Activated naive CD8-positive, alpha-beta T cell treated with anti-CD3 and anti-CD28 coated beads, Interleukin-2, amount 50 U/mL, for 24 hours (primary cell): Measurements from ENCODE around the gene PRRX2.
"Not testable (repeated sequence)": the region's sequence is repeated elsewhere in the genome, so short reads cannot be mapped to it uniquely, and the experiment has no call there.

Experiments
- ATAC-seq: fragments of 150-1000 bp; cut with Tn5 transposase; one replicate; pipeline ENCODE4 v1.10.0; 2021
- DNase-seq: peaks from one replicate; pipeline ENCODE4 v3.0.0; 2021
- H3K27ac Mint-ChIP-seq: one replicate; pipeline ENCODE4 v1.8.0; 2021; ENCODE audit warnings: mild to moderate bottlenecking, mixed read lengths
- H3K27me3 Mint-ChIP-seq: one replicate; pipeline ENCODE4 v1.8.0; 2021; ENCODE audit warnings: mixed read lengths
- H3K36me3 Mint-ChIP-seq: one replicate; pipeline ENCODE4 v1.8.0; 2021; ENCODE audit warnings: low read depth, mixed read lengths
- H3K4me1 Mint-ChIP-seq: one replicate; pipeline ENCODE4 v1.8.0; 2021; ENCODE audit warnings: mixed read lengths
- H3K4me3 Mint-ChIP-seq: one replicate; pipeline ENCODE4 v1.8.0; 2021; ENCODE audit warnings: mild to moderate bottlenecking, moderate library complexity, mixed read lengths
- H3K9me3 Mint-ChIP-seq: one replicate; pipeline ENCODE4 v1.8.0; 2021; ENCODE audit warnings: mixed read lengths

PRRX2 gene

DNA sequence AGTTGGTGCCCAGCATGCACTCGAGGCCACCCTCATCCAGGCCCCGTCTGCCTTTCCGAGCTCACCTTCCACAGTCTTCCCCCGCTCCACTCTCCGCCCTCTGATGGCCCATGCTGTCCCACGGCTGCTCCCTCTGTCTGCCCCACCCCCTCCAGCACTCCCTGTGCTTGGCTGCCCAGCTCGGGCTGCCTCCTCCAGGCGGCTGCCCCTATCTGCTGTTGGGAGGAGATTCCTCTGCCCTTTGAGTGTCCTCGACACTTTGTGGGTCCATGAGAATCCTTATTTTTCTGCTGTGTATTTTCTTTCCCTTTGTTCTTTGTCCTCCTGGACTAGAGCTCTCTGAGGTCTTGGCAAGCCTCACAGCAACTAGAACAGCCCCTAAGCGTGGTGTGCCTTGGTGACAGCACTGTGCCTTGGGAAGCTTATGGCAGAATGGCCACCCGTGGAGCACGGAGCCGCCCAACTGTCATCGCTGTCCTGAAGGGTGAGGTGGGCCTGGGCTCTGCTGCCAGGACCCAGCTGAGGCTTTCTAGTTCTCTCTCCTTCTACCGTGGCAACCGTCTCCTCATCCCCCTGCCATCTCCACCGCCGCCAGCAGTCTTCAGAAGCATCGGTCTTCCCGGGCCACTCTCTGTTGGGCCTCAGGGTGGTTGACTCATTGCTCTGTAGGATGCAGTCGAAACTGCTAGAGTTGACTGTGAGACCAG is 34.3 kb upstream of the PRRX2 start:
- Mint-ChIP-seq H3K27ac (peak overlapping the region; percentile 60), H3K36me3 (peaks cover 45% of the 10 kb centered on the region), H3K4me1 (peaks cover 59% of the 10 kb centered on the region), H3K27me3 (no peaks in the 10 kb centered on the region), H3K4me3 (no peak overlapping the region), H3K9me3 (no peaks in the 10 kb centered on the region)
- DNase-seq (no peak), ATAC-seq (no peak)

DNA sequence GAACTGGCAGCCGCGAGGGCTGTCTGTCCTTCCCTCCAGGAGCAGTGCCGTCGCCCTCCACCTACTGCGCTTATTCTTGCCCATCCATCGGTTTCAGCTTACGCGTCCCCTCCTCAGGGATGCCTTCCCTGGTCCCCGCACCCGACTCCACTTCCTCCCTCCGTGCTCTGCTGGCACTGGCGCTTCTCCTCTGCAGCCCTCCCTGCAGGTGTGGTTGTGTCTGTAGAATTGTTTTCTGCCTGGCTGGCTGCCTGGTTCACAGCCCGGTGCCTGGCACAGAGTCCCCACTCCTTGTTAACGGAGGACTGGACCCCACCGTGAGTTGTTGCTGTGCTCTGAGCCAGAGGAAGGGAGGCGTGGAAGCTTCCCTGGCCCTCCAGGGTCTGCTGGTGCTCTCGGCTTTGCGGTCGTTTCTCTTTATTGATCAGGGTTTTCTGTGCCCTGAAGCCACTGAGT is 33.7 kb upstream of the PRRX2 start:
- Mint-ChIP-seq H3K4me3 (no peak overlapping the region), H3K27ac (peak overlapping the region; percentile 60), H3K36me3 (peaks cover 40% of the 10 kb centered on the region)

DNA sequence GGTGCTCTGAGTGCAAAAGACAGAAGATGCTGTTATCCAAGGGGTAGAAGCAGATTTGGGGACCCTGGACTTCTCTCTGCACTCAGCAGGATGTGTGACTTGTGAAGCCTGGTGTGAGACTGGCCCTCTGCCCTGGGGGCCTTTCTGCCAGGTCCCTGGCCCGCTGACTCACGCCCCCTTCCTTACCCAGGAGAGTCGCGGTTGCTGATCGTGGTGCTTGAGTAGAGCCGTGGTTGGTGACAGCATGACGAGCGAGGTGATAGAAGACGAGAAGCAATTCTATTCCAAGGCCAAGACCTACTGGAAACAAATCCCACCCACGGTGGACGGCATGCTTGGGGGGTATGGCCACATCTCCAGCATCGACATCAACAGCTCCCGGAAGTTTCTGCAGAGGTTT is 33.0 kb upstream of the PRRX2 start:
- H3K27me3 Mint-ChIP-seq, result no peaks in the 10 kb centered on the region
- peaks cover 33% of the 10 kb centered on the region for H3K36me3 Mint-ChIP-seq
- ATAC-seq (no peak), DNase-seq (no peak)
- no peak overlapping the region for H3K4me3 Mint-ChIP-seq
- peak overlapping the region; percentile 44 for H3K27ac Mint-ChIP-seq
- H3K9me3 Mint-ChIP-seq, result no peaks in the 10 kb centered on the region
- peaks cover 50% of the 10 kb centered on the region for H3K4me1 Mint-ChIP-seq

More for the DNA sequence above, 33.7 kb upstream of the PRRX2 start:
- peaks cover 57% of the 10 kb centered on the region for H3K4me1 Mint-ChIP-seq
- H3K9me3 Mint-ChIP-seq, result no peaks in the 10 kb centered on the region
- ATAC-seq, result no peak
- H3K27me3 Mint-ChIP-seq, result no peaks in the 10 kb centered on the region
- DNase-seq, result no peak

DNA sequence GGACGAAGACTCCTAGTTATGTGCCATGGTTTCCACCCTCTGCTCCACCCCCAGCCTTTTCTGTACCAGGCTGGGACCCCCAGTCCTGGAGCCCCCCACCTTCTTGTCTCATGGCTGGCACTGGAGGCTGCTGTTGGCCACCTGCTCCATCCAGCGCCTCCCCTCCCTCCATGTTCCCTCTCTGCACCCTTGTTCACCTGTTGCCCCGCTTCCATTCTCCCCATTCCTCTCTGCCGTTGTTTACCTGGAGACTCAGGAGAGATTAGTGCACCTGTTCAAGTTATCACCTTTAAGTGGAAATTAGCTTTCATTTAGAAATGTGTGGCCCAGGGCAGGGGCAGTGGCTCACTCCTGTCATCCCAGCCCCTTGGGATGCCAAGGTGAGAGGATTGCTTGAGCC is 32.2 kb upstream of the PRRX2 start:
- H3K36me3 Mint-ChIP-seq, result peaks cover 36% of the 10 kb centered on the region
- ATAC-seq, result no peak
- H3K4me1 Mint-ChIP-seq, result peaks cover 42% of the 10 kb centered on the region
- no peak for DNase-seq
- no peaks in the 10 kb centered on the region for H3K9me3 Mint-ChIP-seq
- H3K27ac Mint-ChIP-seq, result no peak overlapping the region
- H3K4me3 Mint-ChIP-seq, result no peak overlapping the region
- H3K27me3 Mint-ChIP-seq, result no peaks in the 10 kb centered on the region

DNA sequence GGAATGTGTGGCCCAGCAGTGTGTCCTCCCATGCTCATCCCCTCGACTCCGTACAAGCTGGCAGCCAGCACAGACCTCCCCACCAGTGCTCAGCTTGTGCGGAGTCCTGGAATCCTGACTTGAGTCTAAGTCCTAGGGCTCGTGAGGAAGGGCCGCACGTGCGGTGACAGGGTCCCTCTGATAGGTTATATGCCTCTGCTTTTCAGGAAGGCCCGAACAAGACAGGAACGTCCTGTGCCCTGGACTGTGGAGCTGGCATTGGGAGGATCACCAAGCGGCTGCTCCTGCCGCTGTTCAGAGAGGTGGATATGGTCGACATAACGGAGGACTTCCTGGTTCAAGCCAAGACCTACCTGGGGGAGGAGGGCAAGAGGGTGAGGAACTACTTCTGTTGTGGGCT is 31.6 kb upstream of the PRRX2 start:
- H3K36me3 Mint-ChIP-seq, result peaks cover 36% of the 10 kb centered on the region
- ATAC-seq, result no peak

DNA sequence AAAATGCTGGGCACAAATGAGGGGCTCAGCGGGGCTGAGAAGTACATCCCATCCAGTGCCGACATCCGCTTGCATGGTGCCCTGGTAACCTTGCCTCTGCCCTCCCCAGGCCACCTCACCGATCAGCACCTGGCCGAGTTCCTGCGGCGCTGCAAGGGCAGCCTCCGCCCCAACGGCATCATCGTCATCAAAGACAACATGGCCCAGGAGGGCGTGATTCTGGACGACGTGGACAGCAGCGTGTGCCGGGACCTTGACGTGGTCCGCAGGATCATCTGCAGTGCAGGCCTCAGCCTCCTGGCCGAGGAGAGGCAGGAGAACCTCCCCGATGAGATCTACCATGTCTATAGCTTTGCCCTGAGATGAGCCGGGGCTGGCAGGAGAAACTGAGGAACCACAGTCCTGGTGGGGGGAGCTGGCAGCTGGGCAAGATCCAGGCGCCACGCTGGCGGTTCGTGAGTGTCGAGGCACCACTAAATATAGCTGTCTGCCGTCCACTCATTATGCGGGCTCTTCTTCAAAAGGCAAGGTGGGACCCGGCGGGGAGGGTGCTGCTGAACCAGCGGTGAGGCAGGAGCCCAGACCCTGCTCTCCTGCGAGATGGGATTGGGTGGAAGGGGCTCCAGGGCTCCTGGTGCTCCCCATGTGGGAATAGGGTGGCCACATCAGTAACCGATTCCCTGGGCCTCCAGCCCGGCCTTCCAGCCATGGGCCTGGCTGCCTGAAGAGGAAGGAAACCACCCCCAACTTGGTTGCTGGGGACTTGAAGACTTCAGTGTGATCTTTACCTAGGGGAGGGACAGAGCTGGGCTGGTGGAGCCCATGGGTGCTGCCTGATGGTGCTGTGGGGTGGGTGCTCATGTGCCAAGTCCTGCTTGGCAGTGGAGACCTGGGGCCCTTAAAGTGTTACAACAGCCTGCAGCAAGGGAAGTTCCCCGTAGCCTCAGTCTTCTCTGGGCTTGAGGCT is 30.1 kb upstream of the PRRX2 start:
- H3K9me3 Mint-ChIP-seq, result no peaks in the 10 kb centered on the region
- H3K27ac Mint-ChIP-seq, result no peak overlapping the region
- DNase-seq, result no peak
- peaks cover 35% of the 10 kb centered on the region for H3K36me3 Mint-ChIP-seq
- H3K4me1 Mint-ChIP-seq, result peaks cover 25% of the 10 kb centered on the region
- ATAC-seq, result no peak
- no peaks in the 10 kb centered on the region for H3K27me3 Mint-ChIP-seq
- H3K4me3 Mint-ChIP-seq, result no peak overlapping the region

More for the DNA sequence above, 31.6 kb upstream of the PRRX2 start:
- Mint-ChIP-seq H3K27me3 (no peaks in the 10 kb centered on the region), H3K4me1 (peaks cover 36% of the 10 kb centered on the region), H3K9me3 (no peaks in the 10 kb centered on the region), H3K4me3 (no peak overlapping the region), H3K27ac (no peak overlapping the region)
- no peak for DNase-seq

DNA sequence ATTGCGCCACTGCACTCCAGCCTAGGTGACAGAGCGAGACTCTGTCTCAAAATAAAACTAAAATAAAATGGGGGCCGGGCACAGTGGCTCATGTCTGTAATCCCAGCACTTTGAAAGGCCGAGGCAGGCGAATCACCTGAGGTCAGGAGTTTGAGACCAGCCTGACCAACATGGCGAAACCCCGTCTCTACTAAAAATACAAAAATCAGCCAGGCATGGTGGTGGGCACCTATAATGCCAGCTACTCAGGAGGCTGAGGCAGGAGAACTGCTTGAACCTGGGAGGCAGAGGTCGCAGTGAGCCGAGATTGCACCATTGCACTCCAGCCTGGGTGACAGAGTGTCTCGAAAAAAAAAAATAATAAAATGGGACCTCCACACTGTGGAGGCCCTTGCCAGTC is 29.1 kb upstream of the PRRX2 start:
- ATAC-seq, H3K4me3 Mint-ChIP-seq, H3K27me3 Mint-ChIP-seq, DNase-seq, H3K9me3 Mint-ChIP-seq, H3K27ac Mint-ChIP-seq: not testable (repeated sequence)
- Mint-ChIP-seq H3K36me3 (peaks cover 28% of the 10 kb centered on the region), H3K4me1 (peaks cover 25% of the 10 kb centered on the region)

DNA sequence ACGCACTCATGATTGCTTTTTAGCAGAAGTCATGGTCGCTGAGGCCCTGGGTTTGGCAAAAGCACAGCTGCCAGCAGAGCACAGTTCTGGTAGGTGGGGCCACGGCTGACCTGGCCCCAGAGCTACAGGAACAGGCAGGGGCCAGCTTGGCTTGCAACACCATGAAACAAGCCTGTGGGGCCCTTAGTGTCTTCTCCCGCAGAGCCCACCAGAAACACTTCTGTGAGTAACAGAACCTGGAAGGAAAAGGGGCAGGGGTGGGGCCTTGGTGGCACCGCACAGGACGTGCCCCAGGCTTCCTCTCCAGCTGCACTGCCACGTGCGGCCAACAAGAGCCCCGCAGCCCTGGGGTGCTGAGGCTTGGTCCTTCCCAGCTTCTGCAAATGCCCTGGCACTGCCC is 28.3 kb upstream of the PRRX2 start:
- H3K4me1 Mint-ChIP-seq, result peaks cover 18% of the 10 kb centered on the region
- H3K4me3 Mint-ChIP-seq, result no peak overlapping the region
- no peaks in the 10 kb centered on the region for H3K9me3 Mint-ChIP-seq
- H3K27me3 Mint-ChIP-seq, result no peaks in the 10 kb centered on the region
- peaks cover 28% of the 10 kb centered on the region for H3K36me3 Mint-ChIP-seq
- no peak for ATAC-seq
- peak overlapping the region; percentile 18 for H3K27ac Mint-ChIP-seq
- DNase-seq, result no peak

DNA sequence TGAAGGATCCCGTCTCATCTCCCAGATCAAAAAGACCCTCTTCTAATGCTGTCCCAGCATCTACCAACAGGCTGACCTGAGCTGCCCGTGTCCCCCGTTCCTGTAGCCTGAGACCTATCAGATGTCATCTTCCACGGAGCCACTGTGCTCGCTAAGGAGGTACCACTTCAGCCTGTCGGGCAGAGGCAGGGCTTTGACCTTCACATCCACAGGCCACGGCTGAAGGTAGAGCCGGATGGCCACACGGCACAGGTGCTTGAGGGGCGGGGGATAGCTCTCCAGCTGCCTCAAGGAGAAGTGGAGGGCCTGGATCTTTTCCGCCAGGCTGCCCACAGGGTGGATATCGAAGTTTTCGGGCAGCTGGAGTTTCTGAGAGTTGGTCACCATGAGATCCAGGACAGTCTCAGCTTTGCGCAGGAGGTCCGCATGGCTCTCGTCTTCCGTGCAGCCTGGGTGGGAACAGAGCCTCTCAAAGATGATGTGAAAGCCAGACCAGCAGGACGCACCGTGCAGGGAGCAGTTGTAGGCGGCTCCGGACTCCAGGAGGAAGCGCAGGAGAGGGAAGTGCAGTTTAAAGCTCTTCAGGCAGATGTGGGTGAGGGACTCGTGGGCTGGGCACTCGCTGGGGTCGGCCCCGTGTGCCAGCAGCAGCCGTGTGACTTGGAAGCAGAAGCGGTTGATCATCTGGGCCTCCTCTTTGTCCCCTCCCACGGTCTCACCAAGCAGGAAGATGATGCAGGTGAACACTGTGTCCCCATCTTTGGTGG is 27.6 kb upstream of the PRRX2 start:
- H3K9me3 Mint-ChIP-seq, result no peaks in the 10 kb centered on the region
- H3K27me3 Mint-ChIP-seq, result no peaks in the 10 kb centered on the region
- ATAC-seq, result no peak
- no peak for DNase-seq
- H3K36me3 Mint-ChIP-seq, result peaks cover 24% of the 10 kb centered on the region
- H3K4me3 Mint-ChIP-seq, result no peak overlapping the region
- peak overlapping the region; percentile 52 for H3K27ac Mint-ChIP-seq
- peaks cover 16% of the 10 kb centered on the region for H3K4me1 Mint-ChIP-seq

DNA sequence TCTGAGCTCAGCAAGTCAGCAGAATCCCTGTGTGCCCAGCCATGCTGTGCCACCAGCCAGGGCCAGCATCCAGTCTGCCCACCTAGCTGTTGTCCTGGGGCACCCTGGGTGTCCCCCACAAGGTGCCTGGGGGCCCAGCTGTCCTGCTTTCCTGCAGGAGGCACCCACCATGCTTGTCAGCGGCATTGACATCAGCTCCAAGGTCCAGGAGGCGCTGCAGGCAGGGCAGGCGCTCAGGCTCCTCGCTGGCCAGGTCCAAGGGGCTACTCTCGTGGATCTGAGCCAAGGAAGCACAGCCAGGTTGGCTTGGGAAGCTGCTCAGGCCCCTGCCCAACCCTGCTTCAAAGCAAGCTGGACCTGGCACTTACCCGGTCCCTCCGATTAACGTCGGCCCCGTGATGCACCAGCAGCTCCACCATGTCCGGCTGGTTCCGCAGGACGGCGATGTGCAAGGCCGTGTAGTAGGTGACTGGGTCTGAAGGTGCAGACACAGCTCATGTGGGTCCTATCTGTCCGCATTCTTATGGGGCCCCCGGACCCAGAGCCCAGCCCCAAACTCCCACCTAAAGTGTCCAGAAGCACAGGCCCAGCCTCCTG is 26.3 kb upstream of the PRRX2 start:
- ATAC-seq, result no peak
- H3K36me3 Mint-ChIP-seq, result peaks cover 15% of the 10 kb centered on the region
- no peak overlapping the region for H3K4me3 Mint-ChIP-seq
- no peak for DNase-seq
- H3K27ac Mint-ChIP-seq, result peak overlapping the region; percentile 49
- H3K27me3 Mint-ChIP-seq, result no peaks in the 10 kb centered on the region
- peaks cover 16% of the 10 kb centered on the region for H3K4me1 Mint-ChIP-seq
- H3K9me3 Mint-ChIP-seq, result no peaks in the 10 kb centered on the region

DNA sequence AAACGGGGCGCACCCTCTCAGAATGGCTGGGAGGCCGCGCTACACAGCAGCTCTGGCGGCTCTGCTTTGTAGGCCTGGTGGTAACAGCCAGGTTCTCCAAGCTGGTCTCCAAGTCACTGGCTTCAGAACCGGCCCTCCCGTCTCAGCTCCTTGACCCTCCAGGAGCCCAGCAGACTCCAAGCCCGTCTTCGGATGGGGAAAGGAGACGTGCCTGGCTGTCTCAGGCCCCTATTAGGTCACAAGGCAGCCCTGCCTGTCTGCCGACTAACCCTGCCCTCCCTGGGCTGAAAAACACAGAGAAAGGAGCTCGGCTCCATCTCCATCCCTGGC is 25.7 kb upstream of the PRRX2 start:
- Mint-ChIP-seq H3K36me3 (peaks cover 15% of the 10 kb centered on the region), H3K4me1 (peaks cover 16% of the 10 kb centered on the region), H3K27me3 (no peaks in the 10 kb centered on the region), H3K4me3 (peak overlapping the region; percentile 90), H3K27ac (peak overlapping the region; percentile 49), H3K9me3 (no peaks in the 10 kb centered on the region)
- ATAC-seq, result no peak
- DNase-seq, result no peak

DNA sequence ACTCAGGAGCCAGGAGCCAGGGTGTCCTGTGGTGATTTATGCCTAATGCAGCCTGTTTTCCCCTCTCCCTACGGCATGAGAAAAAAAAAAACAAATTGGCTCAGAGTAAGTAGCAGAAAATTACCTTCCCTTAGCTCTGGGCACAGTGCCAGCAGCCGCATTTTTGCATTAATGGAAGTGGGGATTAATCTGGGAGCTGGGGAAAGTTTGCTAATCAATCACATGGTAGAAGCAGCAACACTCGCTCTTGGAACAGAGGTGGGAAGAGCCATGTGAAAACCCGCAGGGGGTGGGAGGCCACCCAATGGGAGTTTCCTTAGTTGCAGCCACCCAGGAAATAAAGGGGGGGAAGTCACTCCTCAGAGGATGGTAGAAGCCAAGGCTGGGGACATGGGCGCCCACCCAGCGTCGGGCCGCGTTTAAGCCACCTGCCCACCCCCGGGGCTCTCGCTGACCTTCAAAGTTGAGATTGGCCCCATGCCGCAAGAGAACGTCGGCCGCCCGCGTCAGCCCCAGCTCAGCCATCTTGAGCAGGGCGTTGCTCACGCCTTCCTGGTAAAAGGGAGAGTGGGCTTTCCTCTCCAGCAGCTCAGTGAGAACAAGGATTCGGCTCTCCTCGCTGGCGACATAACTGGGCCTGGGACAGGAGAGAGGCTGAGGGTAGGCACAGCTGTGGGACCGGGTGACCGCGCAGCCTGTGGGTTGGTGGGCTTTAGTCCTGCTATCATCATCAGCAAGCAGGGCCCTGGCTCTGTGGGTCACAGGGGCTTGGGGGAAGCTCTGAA is 25.2 kb upstream of the PRRX2 start:
- Mint-ChIP-seq H3K9me3 (no peaks in the 10 kb centered on the region), H3K4me1 (peaks cover 16% of the 10 kb centered on the region), H3K36me3 (peaks cover 11% of the 10 kb centered on the region), H3K27me3 (no peaks in the 10 kb centered on the region), H3K27ac (peak overlapping the region; percentile 84), H3K4me3 (peak overlapping the region; percentile 90)
- no peak for ATAC-seq
- no peak for DNase-seq

DNA sequence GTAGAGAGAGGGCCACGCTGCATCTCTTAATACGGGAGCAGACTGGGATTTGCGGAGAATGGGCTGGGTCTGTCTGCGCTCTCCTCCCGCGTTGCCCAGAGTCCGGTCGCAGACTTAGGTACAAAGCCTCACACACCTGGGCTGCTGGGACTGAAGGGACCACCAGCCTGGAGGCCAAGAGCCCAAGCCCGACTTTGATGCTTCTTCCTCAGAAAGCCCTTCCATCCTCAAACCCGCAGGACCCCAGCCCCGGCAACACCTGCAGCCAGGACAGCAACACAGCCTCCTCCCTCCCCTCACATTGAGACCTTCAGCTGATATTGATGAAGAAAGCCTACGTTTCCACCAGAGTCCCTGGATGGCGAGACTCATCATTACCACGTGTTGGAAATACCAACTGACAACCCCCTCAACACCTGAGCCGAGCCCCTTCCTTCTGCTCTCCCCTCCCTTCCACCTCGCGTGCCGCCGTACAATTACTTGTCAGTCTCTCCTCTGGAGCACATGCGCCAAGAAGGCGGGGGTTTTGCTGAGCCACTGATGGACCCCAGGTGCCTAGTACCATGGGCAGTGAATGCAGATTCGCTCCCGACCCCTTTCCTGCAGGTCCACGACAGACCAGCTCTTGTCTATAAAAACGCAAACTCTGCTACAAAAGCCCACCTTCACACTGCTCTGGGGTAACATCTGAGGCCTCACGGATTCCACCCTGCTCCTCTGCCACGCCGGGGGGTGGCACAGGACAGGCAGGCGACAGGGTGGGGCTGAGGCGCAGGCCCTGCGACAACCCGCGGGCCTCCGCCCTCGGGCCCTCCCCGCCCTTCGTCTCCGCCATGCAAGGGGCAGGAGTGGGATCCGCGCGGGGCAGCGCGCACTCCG is 24.3 kb upstream of the PRRX2 start:
- H3K36me3 Mint-ChIP-seq, result peaks cover 10% of the 10 kb centered on the region
- DNase-seq (no peak), ATAC-seq (peak; percentile 2)
- peak overlapping the region; percentile 90 for H3K4me3 Mint-ChIP-seq
- H3K27ac Mint-ChIP-seq, result peak overlapping the region; percentile 84
- no peaks in the 10 kb centered on the region for H3K9me3 Mint-ChIP-seq
- H3K27me3 Mint-ChIP-seq, result no peaks in the 10 kb centered on the region
- peaks cover 16% of the 10 kb centered on the region for H3K4me1 Mint-ChIP-seq
